Measurements from ENCODE around the gene MRE11.

DNA sequence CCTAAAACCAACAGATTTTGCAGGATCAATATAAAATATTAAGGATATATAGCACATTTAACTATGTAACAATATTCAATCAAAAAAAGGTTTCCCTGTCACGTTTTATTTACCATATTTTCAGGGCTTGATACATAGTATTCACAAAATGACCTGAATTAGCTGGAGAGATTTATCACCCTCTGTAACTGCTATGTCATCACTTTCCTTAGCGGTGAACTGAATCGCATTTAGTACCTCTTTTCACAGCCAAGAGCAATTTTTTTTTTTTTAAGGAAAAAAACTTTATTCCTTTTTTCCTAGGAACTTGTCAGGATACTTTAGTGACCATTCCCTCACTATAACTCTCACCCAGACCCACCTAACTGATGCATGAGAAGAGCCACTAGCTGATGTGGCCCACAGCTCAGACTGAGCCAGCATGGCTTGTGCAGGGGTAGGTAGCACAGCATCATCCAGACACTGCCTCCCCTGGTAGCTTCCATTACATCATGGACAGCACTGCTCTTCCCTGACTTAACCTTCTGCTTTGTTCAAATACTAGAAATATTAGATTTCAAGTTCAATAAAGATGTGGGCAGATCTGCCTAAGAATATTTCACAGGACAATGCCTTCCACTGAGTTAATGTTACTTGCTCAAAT, 75.4 kb downstream of the MRE11 start:
- TF ChIP-seq ZNF266 (tag by site-specific recombination; IDR thresholded peaks at IDR 0.05; ENCODE audit: low read depth) (no peak), ZNF785 (tag by site-specific recombination; IDR thresholded peaks at IDR 0.05) (no peak)
- TF ChIP-seq, protein P1, sequence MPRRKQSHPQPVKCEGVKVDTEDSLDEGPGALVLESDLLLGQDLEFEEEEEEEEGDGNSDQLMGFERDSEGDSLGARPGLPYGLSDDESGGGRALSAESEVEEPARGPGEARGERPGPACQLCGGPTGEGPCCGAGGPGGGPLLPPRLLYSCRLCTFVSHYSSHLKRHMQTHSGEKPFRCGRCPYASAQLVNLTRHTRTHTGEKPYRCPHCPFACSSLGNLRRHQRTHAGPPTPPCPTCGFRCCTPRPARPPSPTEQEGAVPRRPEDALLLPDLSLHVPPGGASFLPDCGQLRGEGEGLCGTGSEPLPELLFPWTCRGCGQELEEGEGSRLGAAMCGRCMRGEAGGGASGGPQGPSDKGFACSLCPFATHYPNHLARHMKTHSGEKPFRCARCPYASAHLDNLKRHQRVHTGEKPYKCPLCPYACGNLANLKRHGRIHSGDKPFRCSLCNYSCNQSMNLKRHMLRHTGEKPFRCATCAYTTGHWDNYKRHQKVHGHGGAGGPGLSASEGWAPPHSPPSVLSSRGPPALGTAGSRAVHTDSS (tag by site-specific recombination; IDR thresholded peaks at IDR 0.05): no peak
- TF ChIP-seq, protein P2, sequence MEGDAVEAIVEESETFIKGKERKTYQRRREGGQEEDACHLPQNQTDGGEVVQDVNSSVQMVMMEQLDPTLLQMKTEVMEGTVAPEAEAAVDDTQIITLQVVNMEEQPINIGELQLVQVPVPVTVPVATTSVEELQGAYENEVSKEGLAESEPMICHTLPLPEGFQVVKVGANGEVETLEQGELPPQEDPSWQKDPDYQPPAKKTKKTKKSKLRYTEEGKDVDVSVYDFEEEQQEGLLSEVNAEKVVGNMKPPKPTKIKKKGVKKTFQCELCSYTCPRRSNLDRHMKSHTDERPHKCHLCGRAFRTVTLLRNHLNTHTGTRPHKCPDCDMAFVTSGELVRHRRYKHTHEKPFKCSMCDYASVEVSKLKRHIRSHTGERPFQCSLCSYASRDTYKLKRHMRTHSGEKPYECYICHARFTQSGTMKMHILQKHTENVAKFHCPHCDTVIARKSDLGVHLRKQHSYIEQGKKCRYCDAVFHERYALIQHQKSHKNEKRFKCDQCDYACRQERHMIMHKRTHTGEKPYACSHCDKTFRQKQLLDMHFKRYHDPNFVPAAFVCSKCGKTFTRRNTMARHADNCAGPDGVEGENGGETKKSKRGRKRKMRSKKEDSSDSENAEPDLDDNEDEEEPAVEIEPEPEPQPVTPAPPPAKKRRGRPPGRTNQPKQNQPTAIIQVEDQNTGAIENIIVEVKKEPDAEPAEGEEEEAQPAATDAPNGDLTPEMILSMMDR (tag by site-specific recombination; IDR thresholded peaks at IDR 0.05): no peak
- TF ChIP-seq, protein P3, sequence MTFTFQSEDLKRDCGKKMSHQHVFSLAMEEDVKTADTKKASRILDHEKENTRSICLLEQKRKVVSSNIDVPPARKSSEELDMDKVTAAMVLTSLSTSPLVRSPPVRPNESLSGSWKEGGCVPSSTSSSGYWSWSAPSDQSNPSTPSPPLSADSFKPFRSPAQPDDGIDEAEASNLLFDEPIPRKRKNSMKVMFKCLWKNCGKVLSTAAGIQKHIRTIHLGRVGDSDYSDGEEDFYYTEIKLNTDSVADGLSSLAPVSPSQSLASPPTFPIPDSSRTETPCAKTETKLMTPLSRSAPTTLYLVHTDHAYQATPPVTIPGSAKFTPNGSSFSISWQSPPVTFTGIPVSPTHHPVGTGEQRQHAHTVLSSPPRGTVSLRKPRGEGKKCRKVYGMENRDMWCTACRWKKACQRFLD (tag by site-specific recombination; IDR thresholded peaks at IDR 0.05): no peak
